ENCODE measurements around the gene MAGI2.
A peak's percentile ranks its signal among the peaks of the same experiment; 100 is the strongest.
"Not testable (repeated sequence)": the region's sequence is repeated elsewhere in the genome, so short reads cannot be mapped to it uniquely, and the experiment has no call there.

Gene MAGI2

GRCh38 chr7:78265486-78265885 is 1188.0 kb downstream of the MAGI2 start:
- DNase-seq, result no peak

DNA sequence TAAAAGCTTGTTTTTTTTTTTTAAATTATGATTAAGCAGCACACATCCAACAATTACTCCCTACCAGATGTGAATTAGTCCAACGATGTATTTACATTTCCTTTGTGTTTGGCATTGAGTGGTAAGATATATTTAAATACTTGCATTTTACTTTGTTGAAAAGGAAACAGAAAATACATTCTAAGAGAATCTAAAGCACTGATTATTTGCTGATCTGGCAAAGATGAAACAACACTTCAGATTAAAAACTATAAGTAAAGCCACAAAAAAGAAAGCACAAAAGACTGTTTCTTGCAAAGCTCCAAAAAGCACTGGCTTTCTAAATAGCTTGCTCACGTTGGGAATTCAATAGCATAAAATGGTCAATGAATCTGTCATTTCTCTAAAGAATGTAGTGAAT is 1188.4 kb downstream of the MAGI2 start:
- no peak for DNase-seq

DNA sequence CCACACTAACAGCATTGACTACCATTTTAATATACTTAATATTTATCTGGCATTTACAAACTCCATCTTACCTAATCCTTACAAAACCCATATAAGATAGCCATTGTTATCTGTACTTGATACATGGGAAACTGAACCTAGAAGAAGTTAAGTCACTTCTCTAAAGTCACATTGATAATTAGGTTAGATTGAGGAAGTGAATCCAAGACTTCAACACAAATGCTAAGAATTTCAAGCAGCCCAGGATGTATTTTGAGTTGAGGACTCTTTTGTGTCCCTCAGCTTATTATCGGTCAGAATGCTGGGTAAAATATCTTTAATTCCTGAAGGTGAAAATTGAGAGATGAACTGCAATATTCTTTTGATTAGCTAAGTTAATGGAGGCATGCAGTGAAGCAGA is 1189.4 kb downstream of the MAGI2 start:
- DNase-seq, result no peak

DNA sequence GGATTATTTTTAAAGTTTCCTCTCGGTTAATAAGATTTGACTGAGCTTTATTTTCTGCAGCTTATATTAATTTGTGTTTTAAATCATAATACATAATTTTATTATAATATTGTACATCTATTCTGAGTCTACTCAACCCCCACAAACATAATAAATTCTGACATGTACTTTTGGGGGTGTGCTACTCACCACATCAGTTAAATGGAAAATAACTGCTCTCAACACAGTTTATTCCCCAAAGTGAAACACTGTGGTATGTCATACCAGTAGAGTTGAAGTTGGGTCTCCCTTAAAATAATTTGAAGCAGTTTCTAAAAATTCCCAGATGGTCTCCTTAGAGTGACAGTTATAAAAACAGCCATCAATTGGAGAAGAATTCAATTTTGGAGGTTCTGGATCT is 1191.7 kb downstream of the MAGI2 start:
- no peak for DNase-seq

DNA sequence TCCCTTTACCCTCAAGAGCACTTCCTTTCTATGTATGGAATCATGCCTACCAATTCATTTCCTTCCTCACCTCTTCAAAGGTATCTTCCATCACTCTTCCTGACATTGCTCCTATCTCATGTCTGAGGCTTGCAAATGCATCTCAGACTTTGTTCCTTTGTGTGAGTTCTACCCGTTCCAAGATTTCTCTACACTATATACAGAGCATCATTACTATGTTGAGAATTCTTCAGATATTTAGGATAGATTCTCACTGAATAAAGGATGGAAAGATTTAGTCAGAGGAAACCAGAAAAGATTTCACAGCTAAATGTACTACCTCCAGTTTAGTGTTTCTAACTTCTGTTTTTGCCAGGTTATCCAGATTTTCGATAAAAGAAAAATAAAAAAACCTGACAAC is 1192.2 kb downstream of the MAGI2 start:
- DNase-seq, result peak; percentile 31

DNA sequence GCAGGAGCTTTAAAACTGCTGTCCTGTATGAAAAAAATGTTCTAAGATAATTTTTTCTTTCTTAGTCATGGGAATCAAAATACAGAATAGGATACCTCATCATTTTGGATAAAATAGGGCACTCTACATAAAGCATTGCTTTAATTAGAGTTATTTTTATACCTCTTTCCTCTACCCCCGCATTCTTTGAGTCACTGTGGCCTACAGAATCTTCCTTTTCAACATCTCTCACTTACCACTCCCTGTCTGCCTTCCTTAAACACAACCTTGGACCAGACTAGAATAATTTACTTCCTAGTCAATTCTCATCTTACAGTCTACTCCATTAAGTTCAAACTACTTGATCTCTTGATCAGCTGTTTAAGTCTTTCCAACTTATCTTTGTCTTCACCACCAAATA is 1192.6 kb downstream of the MAGI2 start:
- peak; percentile 54 for DNase-seq

GRCh38 chr7:78254726-78255055 is 1198.8 kb downstream of the MAGI2 start:
- no peak for DNase-seq

DNA sequence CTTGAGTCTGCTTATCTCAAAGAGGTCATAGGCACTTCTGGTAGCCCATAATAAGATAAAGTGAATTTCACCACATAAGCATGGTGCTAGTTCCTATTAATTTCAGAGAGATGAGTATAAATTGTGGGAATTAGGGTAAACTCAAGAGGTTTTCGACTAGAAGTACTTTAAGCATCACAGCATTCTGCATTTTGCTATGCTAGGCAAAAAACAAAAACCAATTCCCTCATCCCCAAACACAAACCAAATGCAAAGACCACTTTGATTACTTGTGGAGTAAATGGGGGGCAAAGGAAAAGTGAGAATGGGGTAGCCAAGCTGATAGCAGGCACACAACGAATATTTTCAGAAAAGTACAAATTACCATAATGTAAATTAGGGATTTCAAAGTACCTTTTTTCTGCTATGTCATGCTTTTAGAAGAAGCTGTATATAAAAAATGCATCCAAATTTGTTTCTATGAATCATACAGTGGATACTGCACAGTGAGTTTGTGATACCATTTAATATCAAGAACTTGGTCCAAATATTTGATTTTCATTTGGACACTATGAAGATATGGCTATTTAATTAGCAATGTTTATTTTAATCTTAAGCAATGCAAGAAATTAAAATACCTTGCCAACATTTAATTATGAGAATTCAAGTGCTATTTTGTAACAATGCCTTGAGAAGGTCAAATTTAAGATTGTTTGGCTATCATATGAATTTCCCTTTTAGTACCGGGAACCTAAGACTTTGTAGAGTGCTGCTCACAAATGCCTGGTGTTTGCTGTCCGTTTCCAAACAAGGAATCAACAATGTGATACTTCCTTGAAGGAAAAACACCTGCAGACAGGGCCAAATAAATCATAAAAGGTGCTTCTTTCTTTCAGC is 1199.4 kb downstream of the MAGI2 start:
- no peak for DNase-seq

GRCh38 chr7:78248867-78249266 is 1204.6 kb downstream of the MAGI2 start:
- no peak for DNase-seq

DNA sequence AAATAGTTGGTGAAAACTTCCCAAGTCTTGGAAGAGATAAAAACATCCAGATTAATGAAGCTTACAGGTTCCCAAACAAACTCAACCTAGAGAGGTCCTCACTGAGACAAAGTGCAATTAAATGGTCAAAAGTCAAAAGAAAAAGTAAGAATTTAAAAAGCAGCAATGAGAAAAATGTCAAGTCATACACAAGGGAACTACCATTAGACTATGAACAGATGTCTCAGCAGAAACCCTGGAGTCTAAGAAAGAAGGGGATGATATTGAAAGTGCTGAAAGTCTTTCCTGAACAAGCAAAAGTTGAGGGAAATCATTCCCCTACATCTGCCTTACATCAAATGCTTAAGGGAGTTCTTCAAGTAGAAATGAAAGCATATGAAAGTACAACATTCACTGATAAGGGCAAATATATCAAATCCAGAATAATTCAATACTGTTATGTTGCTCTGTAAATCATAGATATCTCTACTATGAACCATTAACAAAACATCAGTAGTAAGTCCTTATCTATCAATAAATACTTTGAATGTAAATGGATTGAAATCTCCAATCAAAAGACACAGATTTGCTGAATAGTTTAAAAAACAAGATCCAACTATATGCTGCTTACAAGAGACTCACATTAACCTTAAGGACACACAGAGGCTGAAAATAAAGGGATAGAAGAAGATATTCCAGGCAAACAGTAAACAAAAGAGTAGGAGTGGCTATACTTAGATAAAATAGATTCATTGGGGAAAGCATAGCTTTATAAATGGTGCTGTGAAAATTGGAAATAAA is 1205.4 kb downstream of the MAGI2 start:
- no peak for DNase-seq

DNA sequence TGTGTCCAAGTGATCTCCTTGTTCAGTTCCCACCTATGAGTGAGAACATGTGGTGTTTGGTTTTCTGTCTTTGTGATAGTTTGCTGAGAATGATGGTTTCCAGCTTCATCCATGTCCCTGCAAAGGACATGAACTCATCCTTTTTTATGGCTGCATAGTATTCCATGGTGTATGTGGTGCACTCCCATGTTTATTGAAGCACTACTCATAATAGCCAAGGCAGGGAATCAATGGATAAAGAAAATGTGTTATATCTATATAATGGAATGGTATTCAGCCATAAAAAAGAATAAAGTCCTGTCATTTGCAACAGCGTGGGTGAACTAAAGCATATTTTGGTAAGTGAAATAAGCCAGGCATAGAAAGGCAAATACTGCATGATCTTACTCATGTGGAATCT is 1213.3 kb downstream of the MAGI2 start:
- not testable (repeated sequence) for DNase-seq

- peak; percentile 57 for DNase-seq
These were observed 1218.8 kb downstream of the MAGI2 start for GRCh38 chr7:78234634-78235033.

DNA sequence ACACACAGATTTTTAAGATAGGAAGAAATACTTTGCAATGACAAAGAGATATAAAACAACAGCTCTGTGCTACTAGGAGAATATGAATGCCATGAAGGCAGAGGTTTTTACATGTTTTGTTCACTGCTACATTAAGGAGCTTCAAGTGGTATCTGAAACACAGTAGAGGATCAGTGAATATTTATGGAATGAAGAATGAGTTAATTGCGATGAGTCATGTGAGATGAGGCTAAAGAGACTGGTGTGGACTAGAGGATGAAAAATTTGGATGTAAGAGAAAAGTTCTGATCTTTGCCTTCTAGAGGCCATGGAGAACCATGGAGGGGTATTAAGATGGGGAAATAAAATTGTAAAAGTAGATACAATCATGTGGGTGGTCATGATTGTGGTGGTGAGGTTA is 1220.7 kb downstream of the MAGI2 start:
- DNase-seq, result peak; percentile 68

DNA sequence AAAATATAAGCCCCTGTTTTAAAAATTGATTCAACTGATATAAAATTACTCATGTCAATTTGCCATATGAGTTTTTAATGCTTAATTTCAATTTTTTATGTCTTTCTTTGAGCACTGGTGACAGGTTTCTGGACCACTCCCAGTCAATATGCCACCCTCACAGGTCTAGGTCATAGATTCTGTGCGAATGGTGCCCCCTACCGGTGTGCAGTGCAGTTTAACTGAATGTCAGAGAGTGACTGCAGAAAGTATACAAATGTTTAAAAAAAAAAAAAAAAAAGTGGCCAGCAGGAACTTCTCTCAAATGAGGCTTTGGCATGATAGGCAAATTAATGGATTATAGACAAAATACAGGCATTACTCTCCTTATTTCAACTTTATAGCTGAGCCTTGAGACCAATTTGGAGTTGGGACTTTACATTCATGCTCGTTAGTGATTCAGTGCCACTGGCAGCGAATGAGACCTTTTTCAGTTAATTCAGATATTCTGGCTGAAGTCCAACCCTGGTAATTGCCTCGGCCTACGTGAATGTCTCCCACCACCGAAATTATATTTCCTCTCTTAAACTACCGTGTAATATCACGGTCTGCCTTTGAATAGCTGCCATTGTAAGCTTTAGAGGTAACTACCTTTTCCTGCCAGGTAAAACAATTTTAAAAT is 1227.3 kb downstream of the MAGI2 start:
- DNase-seq, result peak; percentile 58

DNA sequence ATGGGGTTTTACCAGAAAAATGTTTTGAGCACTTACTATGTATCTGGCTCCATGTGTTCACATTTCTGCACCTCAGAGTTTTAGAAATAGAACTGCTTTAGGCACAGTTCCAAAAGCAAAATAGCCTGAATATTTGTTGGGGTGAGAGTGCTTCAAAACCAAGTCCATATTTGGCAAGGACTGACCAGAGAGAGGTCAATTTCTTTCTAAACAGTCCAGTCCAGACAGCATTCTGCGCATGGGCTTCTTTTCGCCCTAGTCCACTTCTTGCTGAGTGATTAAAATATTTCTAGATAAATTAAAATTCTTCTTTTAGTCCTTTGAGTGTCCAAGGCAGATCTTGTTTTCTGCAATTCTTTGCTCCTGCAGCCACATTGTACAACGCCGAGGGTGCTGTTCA is 1227.9 kb downstream of the MAGI2 start:
- peak; percentile 30 for DNase-seq

- DNase-seq, result peak; percentile 25
These were observed 1228.5 kb downstream of the MAGI2 start for GRCh38 chr7:78224923-78225322.

GRCh38 chr7:78223598-78223997 is 1229.9 kb downstream of the MAGI2 start:
- no peak for DNase-seq

DNA sequence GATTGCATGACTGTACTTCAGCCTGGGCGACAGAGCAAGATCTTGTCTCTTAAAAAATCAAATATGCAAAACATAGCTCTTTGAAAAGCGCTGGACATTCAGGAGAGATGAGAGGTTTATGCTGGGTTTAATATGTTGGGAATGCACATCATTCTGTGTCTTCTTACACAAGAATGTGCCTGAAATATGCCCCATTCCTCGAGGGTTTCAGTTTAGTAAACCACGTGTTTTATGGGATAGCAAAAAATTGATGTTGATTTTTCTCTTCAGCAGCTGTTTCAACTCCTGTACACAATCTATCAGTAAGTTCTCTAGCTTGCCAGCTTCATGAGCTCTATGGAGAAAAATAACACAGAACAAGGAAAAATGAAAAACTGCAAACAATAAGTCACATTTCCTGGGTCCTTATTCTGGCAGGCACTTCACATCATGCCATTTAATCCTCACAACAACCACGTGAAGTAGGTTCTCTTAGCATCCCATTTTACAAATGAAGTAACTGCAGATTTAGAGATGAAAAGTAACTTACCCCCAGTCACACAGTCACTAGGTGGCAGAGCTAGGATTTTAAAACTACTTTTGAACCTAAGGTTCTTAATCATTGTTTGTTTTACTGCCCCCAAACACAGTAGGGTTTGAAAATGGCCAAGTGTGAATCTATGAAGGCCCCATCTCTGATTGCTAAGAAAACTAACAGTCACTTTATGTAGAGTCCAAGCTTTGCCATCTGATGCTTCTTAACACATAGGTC is 1231.3 kb downstream of the MAGI2 start:
- peak; percentile 88 for DNase-seq

GRCh38 chr7:78220754-78221153 is 1232.7 kb downstream of the MAGI2 start:
- DNase-seq, result no peak

GRCh38 chr7:78218876-78219275 is 1234.6 kb downstream of the MAGI2 start:
- DNase-seq, result no peak

- DNase-seq, result peak; percentile 90
These were observed 1235.4 kb downstream of the MAGI2 start for GRCh38 chr7:78218051-78218450.

DNA sequence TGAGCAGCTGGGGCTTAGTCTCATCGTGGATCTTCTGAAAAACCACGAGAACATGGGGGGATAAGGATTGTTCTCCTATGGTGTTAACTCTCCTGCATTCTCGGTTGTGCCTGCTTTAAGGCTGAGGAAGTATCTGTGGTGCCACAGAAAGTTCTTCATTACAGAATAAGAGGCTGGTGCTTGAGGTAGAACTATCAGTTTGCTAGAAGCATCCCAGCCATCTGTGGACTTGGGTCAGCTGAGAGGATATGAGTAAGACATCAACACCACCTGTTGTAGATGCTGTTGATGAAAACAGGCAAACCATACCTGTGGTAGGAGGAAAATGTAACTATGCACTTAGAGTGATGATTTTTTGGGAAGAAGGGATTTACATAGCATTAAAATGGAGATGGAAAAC is 1238.3 kb downstream of the MAGI2 start:
- DNase-seq, result no peak

- no peak for DNase-seq
These were observed 1240.1 kb downstream of the MAGI2 start for GRCh38 chr7:78213402-78213801.
